ENCODE results near the gene HOOK2. TPM values are rescaled to one million over a fixed set of nuclear protein-coding genes. Genes with fewer than 3 reads are reported as not detected.
"Not testable (repeated sequence)": the region's sequence is repeated elsewhere in the genome, so short reads cannot be mapped to it uniquely, and the experiment has no call there.

Gene HOOK2
- polyA plus RNA-seq, 1 of the 3 experiments (the other 2 are of a cell fraction), result 33.0 TPM

DNA sequence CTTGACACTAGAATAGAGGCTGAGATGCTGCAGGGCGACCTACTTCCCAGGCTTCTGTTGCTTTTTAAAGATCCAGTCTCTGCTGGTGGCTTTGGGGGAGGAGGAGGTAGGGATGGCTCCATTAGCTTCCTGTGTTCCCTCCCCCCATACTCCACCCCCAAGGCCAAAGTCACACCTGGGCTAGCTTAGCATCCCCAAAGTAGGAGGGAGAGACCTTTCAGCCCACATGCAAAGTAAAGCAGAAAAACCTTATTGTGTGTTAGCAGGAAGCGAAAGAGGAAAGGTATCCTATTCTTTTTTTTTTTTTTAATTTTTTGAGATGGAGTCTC is 48.4 kb downstream of the HOOK2 start:
- Histone ChIP-seq H3K27ac (ENCODE audit: low read depth in 2 of 2, low read length in 1 of 2) (no peak overlapping the region), H2AFZ (ENCODE audit: low read depth) (no peak overlapping the region)
- DNase-seq, result no peak

DNA sequence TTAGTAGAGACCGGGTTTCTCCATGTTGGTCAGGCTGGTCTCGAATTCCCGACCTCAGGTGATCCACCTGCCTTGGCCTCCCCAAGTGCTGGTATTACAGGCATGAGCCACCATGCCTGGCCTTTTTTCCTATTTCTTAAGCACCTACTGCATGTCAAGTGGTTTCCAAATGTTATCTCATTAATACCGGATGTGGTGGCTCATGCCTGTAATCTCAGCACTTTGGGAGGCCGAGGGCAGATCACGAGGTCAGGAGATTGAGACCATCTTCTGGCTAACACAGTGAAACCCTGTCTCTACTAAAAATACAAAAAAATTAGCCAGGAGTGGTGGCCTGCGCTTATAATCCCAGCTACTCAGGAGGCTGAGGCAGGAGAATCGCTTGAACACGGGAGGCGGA is 49.7 kb downstream of the HOOK2 start:
- 99% methylated on average over 10 of the region's 10 CpGs for whole genome bisulfite sequencing (ENCODE audit: low lambda C conversion rate)
- not testable (repeated sequence) for H4K20me1 ChIP-seq (ENCODE audit: insufficient read depth); H3K9me2 ChIP-seq; H2AFZ ChIP-seq (ENCODE audit: low read depth); H3K27ac ChIP-seq (ENCODE audit: low read depth in 2 of 2, low read length in 1 of 2); H3K9me3 ChIP-seq; H3K4me3 ChIP-seq (ENCODE audit: low read depth in 2 of 2, low read length in 1 of 2); DNase-seq; H3K9ac ChIP-seq; H3K4me1 ChIP-seq (ENCODE audit: control insufficient read depth in 1 of 2, insufficient read depth in 2 of 2, low read depth in 1 of 2, low read length in 1 of 2); H3K4me2 ChIP-seq; H3K27me3 ChIP-seq (ENCODE audit: insufficient read depth)
- CTCF ChIA-PET, result interaction anchor here (1.6 kb wide), 1 partner anchor 32 kb away, joined by 4 read pairs; no protein-coding TSS in a partner anchor
- Histone ChIP-seq H3F3A (replicated peaks; ENCODE audit: insufficient read depth) (peaks cover 28% of the 10 kb centered on the region), H3K79me2 (ENCODE audit: insufficient read depth) (peaks cover 48% of the 10 kb centered on the region), H3K36me3 (replicated peaks in 1 of 2; ENCODE audit: control insufficient read depth in 1 of 2, insufficient read depth in 2 of 2, low read length in 1 of 2) (peaks cover 13 to 15% of the 10 kb centered on the region in 2 experiments)
- POLR2A ChIA-PET, result interaction anchor here (0.6 to 0.9 kb wide), 2 partner anchors 12 to 22 kb away, joined by 3 read pairs; partner anchors contain the start of gene GET3

More for the DNA sequence above, 48.4 kb downstream of the HOOK2 start:
- CTCF ChIA-PET, result interaction anchor here (1.6 kb wide), 1 partner anchor 31 kb away, joined by 4 read pairs; no protein-coding TSS in a partner anchor
- Histone ChIP-seq H3K79me2 (ENCODE audit: insufficient read depth) (peaks cover 48% of the 10 kb centered on the region), H3K4me3 (ENCODE audit: low read depth in 2 of 2, low read length in 1 of 2) (no peak overlapping the region), H3F3A (replicated peaks; ENCODE audit: insufficient read depth) (peaks cover 28% of the 10 kb centered on the region), H3K9me3 (no peaks in the 10 kb centered on the region), H3K4me2 (no peak overlapping the region), H3K27me3 (ENCODE audit: insufficient read depth) (no peaks in the 10 kb centered on the region), H4K20me1 (ENCODE audit: insufficient read depth) (peaks cover 19% of the 10 kb centered on the region), H3K9me2 (no peaks in the 10 kb centered on the region), H3K4me1 (ENCODE audit: control insufficient read depth in 1 of 2, insufficient read depth in 2 of 2, low read depth in 1 of 2, low read length in 1 of 2) (peaks cover 0 to 3% of the 10 kb centered on the region in 2 experiments; a peak in 2 of 4 replicates), H3K9ac (no peak overlapping the region), H3K36me3 (replicated peaks in 1 of 2; ENCODE audit: control insufficient read depth in 1 of 2, insufficient read depth in 2 of 2, low read length in 1 of 2) (peaks cover 22 to 26% of the 10 kb centered on the region in 2 experiments)
- TF ChIP-seq, protein P1, sequence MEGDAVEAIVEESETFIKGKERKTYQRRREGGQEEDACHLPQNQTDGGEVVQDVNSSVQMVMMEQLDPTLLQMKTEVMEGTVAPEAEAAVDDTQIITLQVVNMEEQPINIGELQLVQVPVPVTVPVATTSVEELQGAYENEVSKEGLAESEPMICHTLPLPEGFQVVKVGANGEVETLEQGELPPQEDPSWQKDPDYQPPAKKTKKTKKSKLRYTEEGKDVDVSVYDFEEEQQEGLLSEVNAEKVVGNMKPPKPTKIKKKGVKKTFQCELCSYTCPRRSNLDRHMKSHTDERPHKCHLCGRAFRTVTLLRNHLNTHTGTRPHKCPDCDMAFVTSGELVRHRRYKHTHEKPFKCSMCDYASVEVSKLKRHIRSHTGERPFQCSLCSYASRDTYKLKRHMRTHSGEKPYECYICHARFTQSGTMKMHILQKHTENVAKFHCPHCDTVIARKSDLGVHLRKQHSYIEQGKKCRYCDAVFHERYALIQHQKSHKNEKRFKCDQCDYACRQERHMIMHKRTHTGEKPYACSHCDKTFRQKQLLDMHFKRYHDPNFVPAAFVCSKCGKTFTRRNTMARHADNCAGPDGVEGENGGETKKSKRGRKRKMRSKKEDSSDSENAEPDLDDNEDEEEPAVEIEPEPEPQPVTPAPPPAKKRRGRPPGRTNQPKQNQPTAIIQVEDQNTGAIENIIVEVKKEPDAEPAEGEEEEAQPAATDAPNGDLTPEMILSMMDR (IDR thresholded peaks at IDR 0.05), result no peak
- TF ChIP-seq TAF1 (IDR thresholded peaks at IDR 0.05; ENCODE audit: borderline replicate concordance, low read depth, low read length) (no peak), EZH2phosphoT487 (IDR thresholded peaks at IDR 0.05; ENCODE audit: borderline replicate concordance, low read depth) (no peak), RFX5 (IDR thresholded peaks at IDR 0.05; ENCODE audit: low read length) (no peak), FOXM1 (IDR thresholded peaks at IDR 0.05; ENCODE audit: low read depth) (no peak), RXRA (IDR thresholded peaks at IDR 0.05; ENCODE audit: borderline replicate concordance, low read depth) (no peak), TEAD4 (IDR thresholded peaks at IDR 0.05; ENCODE audit: borderline replicate concordance, insufficient read depth) (no peak), NRF1 (IDR thresholded peaks at IDR 0.05; ENCODE audit: low read depth, low read length) (no peak), MEF2A (IDR thresholded peaks at IDR 0.05; ENCODE audit: borderline replicate concordance, low read depth) (no peak)
- TF ChIP-seq, protein P2, sequence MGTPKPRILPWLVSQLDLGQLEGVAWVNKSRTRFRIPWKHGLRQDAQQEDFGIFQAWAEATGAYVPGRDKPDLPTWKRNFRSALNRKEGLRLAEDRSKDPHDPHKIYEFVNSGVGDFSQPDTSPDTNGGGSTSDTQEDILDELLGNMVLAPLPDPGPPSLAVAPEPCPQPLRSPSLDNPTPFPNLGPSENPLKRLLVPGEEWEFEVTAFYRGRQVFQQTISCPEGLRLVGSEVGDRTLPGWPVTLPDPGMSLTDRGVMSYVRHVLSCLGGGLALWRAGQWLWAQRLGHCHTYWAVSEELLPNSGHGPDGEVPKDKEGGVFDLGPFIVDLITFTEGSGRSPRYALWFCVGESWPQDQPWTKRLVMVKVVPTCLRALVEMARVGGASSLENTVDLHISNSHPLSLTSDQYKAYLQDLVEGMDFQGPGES (IDR thresholded peaks at IDR 0.05; ENCODE audit: low read depth, low read length), result no peak
- WGBS (ENCODE audit: low lambda C conversion rate), result 94% methylated on average over 2 of the region's 2 CpGs
- POLR2A ChIA-PET, result interaction anchor here (0.6 kb wide), 1 partner anchor 42 kb away, joined by 3 read pairs; no protein-coding TSS in a partner anchor

Data from SK-N-SH (cell line).